Heart left ventricle (tissue), 16 donors: ENCODE measurements around the gene CDH8. TPM values are rescaled to one million over a fixed set of nuclear protein-coding genes. Genes with fewer than 3 reads are reported as not detected.

ENCODE experiments used
- ATAC-seq, 4 donors: fragments of 200-7000 bp; cut with Tn5 transposase; one replicate each; pipeline ENCODE4 v1.9.1; 2020 to 2022; ENCODE audit warnings: moderate library complexity in 4 of 4, mild to moderate bottlenecking in 3 of 4, moderate number of reproducible peaks in 1 of 4
- DNase-seq, 5 donors: peaks; one replicate each; pipeline ENCODE4 v3.0.0-alpha.2; 2020
- H3K27ac ChIP-seq, 12 donors: fragments of 200-600 bp; sonication (generic) in 4 of 12; one replicate each; pipeline versions ENCODE4 v1.5.0 to v1.8.0; 2016 to 2022; ENCODE audit warnings: mild to moderate bottlenecking in 2 of 12
- H3K27me3 ChIP-seq, 9 donors: fragments of 200-600 bp; sonication (generic) in 2 of 9; one replicate each; pipeline versions ENCODE4 v1.5.1 to v1.8.0; 2016 to 2022; ENCODE audit warnings: mild to moderate bottlenecking in 3 of 9
- H3K36me3 ChIP-seq, 9 donors: fragments of 200-600 bp; sonication (generic) in 2 of 9; one replicate each; pipeline versions ENCODE4 v1.5.0 to v1.8.0; 2018 to 2022; ENCODE audit warnings: mild to moderate bottlenecking in 2 of 9
- H3K4me1 ChIP-seq, 12 donors: fragments of 200-600 bp; sonication (generic) in 4 of 12; one replicate each; pipeline versions ENCODE4 v1.5.0 to v1.8.0; 2016 to 2022; ENCODE audit warnings: mild to moderate bottlenecking in 3 of 12
- H3K4me3 ChIP-seq, 12 donors: fragments of 200-600 bp; sonication (generic) in 4 of 12; one replicate each; pipeline versions ENCODE4 v1.5.0 to v1.8.0; 2017 to 2022; ENCODE audit warnings: mild to moderate bottlenecking in 9 of 12, moderate library complexity in 4 of 12
- H3K9me3 ChIP-seq, 12 donors: fragments of 200-600 bp; sonication (generic) in 4 of 12; one replicate each; pipeline versions ENCODE4 v1.5.0 to v1.8.0; 2016 to 2022; ENCODE audit warnings: mild to moderate bottlenecking in 1 of 12
- CTCF ChIP-seq, 12 donors: fragments of 200-600 bp; sonication (generic) in 4 of 12; IDR thresholded peaks; one replicate each; pipeline versions ENCODE4 v1.5.0 to v1.8.0; 2018 to 2022; ENCODE audit warnings: antibody characterized with exemption in 12 of 12, mild to moderate bottlenecking in 5 of 12
- POLR2A ChIP-seq, 2 donors: fragments of 450-650 bp; IDR thresholded peaks; one replicate each; pipeline ENCODE4 v1.6.1; 2017; ENCODE audit warnings: antibody characterized with exemption in 2 of 2, mild to moderate bottlenecking in 2 of 2, moderate library complexity in 2 of 2
- WGBS, 4 donors: extraction: QIAGEN DNeasy Blood & Tissue Kit in 2 of 4; methylation state at CpG; one replicate each; pipeline versions ENCODE4 v1.1.5 to v1.1.7; 2013 to 2018; 5-methylcytosine and 5-hydroxymethylcytosine counted together
- intact Hi-C, 10 donors: fragments of 100-400 bp; cut with DNase I; formaldehyde crosslinking; loops; one replicate each; pipeline versions ENCODE4 v1.11.1 to v1.14.2; 2022
- polyA plus RNA-seq, 2 donors: library from polyadenylated mRNA; stranded (reverse); fragments of 200-250 nt; gene quantifications; one replicate each; pipeline ENCODE4 v1.2.3, GENCODE V29; 2013
- total RNA-seq, 9 donors: library from RNA; depleted of rRNA in 2 of 9; stranded (reverse); fragments of >200 nt in 2 of 9; fragmentation: NEBNext Ultra II Directional in 3 of 9; extraction: Animal tissue kit (Norgen Biotek cat#: 25700) in 3 of 9; gene quantifications; one replicate each; pipeline versions ENCODE4 v1.1.0 to v1.2.4, GENCODE V29; 2016 to 2023
- donor health status: ischemic (EF 13 %, LVEDD 7.1; RV severe dilation, severe dysfunction).
- donor health status: healthy with polysubstance abuse.
- donor health status: DM: no; HTN: yes; CAD: no.
- donor health status: DM: no; HTN: no; CAD: no.
- donor health status: ischemic (EF 25% LVEDD 6.9; RV normal size, moderate dysfunction).
- donor health status: ischemic (EF 25% LVEDD 5.7; RV mildly dilated, moderate dysfunction).
- donor health status: healthy.
- donor health status: DM: yes; HTN: yes; CAD: no.
- donor health status: ischemic (EF 35%, LVEDD 5.7; RV mildly dilated, moderate dysfunction).
- donor health status: nonischemic (EF 11% LVEDD 7.7; RV severe dilation, severe dysfunction).
- donor health status: DM: yes; HTN: yes; CAD: no.
- donor health status: PGD.
- donor health status: ischemic (EF 29% LVEDD 5.4; RV normal size, mild dysfunction).
- donor health status: nonischemic (EF 23%, LVEDD 6.1; RV moderate dilation, normal function).

CDH8 gene
- total and polyA plus RNA-seq, 11 donors: 0.01 to 1.3 (median 0.37) TPM; not detected in 4

- no peak overlapping the region for H3K4me3 ChIP-seq
- intact Hi-C loops: no loop called here
- DNase-seq (no peak), ATAC-seq (no peak)
- H3K36me3 ChIP-seq: no peaks in the 10 kb centered on the region
- no peaks in the 10 kb centered on the region for H3K4me1 ChIP-seq
- TF ChIP-seq CTCF (IDR thresholded peaks at IDR 0.05) (no peak), POLR2A (IDR thresholded peaks at IDR 0.05) (no peak)
- no peaks in the 10 kb centered on the region for H3K27me3 ChIP-seq
- H3K27ac ChIP-seq: no peak overlapping the region
- WGBS, 4 donors: 66 to 77% (median 66%) methylated on average over 5 of the region's 5 CpGs
- H3K9me3 ChIP-seq: no peaks in the 10 kb centered on the region
Measured at GRCh38 chr16:62064173-62064572, 27.9 kb upstream of the CDH8 start.

- TF ChIP-seq CTCF (IDR thresholded peaks at IDR 0.05): no peak
- TF ChIP-seq POLR2A (IDR thresholded peaks at IDR 0.05): no peak
- intact Hi-C loops: no loop called here
- H3K4me3 ChIP-seq: no peak overlapping the region
- 88 to 92% (median 90%) methylated on average over 3 of the region's 3 CpGs for WGBS, 4 donors
- no peak for ATAC-seq
- H3K9me3 ChIP-seq: no peaks in the 10 kb centered on the region
- no peaks in the 10 kb centered on the region for H3K4me1 ChIP-seq
- no peaks in the 10 kb centered on the region for H3K27me3 ChIP-seq
- H3K27ac ChIP-seq: no peak overlapping the region
- DNase-seq: no peak
- no peaks in the 10 kb centered on the region for H3K36me3 ChIP-seq
Measured at GRCh38 chr16:62060089-62060488, 23.9 kb upstream of the CDH8 start.

GRCh38 chr16:62059527-62059926 lies 23.3 kb upstream of the CDH8 start:
- intact Hi-C loops: no loop called here
- Histone ChIP-seq H3K9me3 (no peaks in the 10 kb centered on the region), H3K4me3 (no peak overlapping the region), H3K36me3 (no peaks in the 10 kb centered on the region), H3K27me3 (no peaks in the 10 kb centered on the region), H3K27ac (no peak overlapping the region), H3K4me1 (no peaks in the 10 kb centered on the region)
- DNase-seq (no peak), ATAC-seq (no peak)
- TF ChIP-seq POLR2A (IDR thresholded peaks at IDR 0.05) (no peak), CTCF (IDR thresholded peaks at IDR 0.05) (no peak)

GRCh38 chr16:62058412-62058811 lies 22.2 kb upstream of the CDH8 start:
- WGBS, 4 donors: 66 to 76% (median 69%) methylated on average over 8 of the region's 8 CpGs
- H3K4me1 ChIP-seq: no peaks in the 10 kb centered on the region
- no peaks in the 10 kb centered on the region for H3K9me3 ChIP-seq
- no peaks in the 10 kb centered on the region for H3K36me3 ChIP-seq
- intact Hi-C loops: no loop called here
- DNase-seq: no peak
- H3K27me3 ChIP-seq: no peaks in the 10 kb centered on the region
- TF ChIP-seq CTCF (IDR thresholded peaks at IDR 0.05): no peak
- ATAC-seq: no peak
- H3K4me3 ChIP-seq: no peak overlapping the region
- H3K27ac ChIP-seq: no peak overlapping the region
